SU-DHL-6 (cell line): ENCODE results near the gene SFMBT2.
A peak's percentile ranks its signal among the peaks of the same experiment; 100 is the strongest.

Experiments
- H2AFZ ChIP-seq: fragments of 200-600 bp; sonication (generic); 2 replicates; pipeline ENCODE4 v1.6.1; 2014; ENCODE audit warnings: low read depth, mild to moderate bottlenecking, moderate library complexity, mixed read lengths, antibody characterized with exemption, low read length; ENCODE audit not compliant: severe bottlenecking
- H3F3A ChIP-seq: fragments of 200-600 bp; shearing (Covaris generic); 2 replicates; pipeline ENCODE4 v1.6.0; 2016; ENCODE audit warnings: antibody characterized with exemption, mild to moderate bottlenecking; ENCODE audit not compliant: insufficient read depth
- H3K27ac ChIP-seq: fragments of 200-600 bp; sonication (generic); 2 replicates; pipeline ENCODE4 v1.5.1; 2016; ENCODE audit warnings: low read depth, mild to moderate bottlenecking, low read length, moderate library complexity, mixed read lengths
- H3K27me3 ChIP-seq: fragments of 200-600 bp; sonication (generic), shearing (Covaris generic); 2 replicates; pipeline ENCODE4 v1.6.0; 2014; ENCODE audit warnings: mild to moderate bottlenecking, low read length
- H3K36me3 ChIP-seq: fragments of 200-600 bp; sonication (generic); 2 replicates; pipeline ENCODE4 v1.6.1; 2014; ENCODE audit warnings: mild to moderate bottlenecking, low read length, mixed read lengths
- H3K4me2 ChIP-seq: fragments of 300-600, 200-600 bp; shearing (Covaris generic), sonication (generic); 2 replicates; pipeline ENCODE4 v1.6.0; 2014; ENCODE audit warnings: low read length, low read depth, mild to moderate bottlenecking; ENCODE audit not compliant: poor library complexity, severe bottlenecking
- H3K4me3 ChIP-seq: fragments of 200-600 bp; sonication (generic); 2 replicates; pipeline ENCODE4 v1.5.1; 2014; ENCODE audit warnings: antibody characterized with exemption, low read length, mild to moderate bottlenecking, mixed read lengths; ENCODE audit not compliant: insufficient read depth, poor library complexity, severe bottlenecking
- H3K79me2 ChIP-seq: fragments of 200-600 bp; sonication (generic); 2 replicates; pipeline ENCODE4 v1.6.1; 2014; ENCODE audit warnings: mild to moderate bottlenecking, low read length, moderate library complexity; ENCODE audit not compliant: insufficient read depth
- H3K9ac ChIP-seq: fragments of 200-600 bp; sonication (generic); 2 replicates; pipeline ENCODE4 v1.7.0; 2014; ENCODE audit warnings: mild to moderate bottlenecking, low read length
- H3K9me2 ChIP-seq: fragments of 200-600 bp; sonication (generic); replicated peaks from 2 replicates; pipeline ENCODE4 v1.6.1; 2014; ENCODE audit warnings: low read length; ENCODE audit not compliant: insufficient read depth
- H3K9me3 ChIP-seq: fragments of 200-600 bp; sonication (generic); 2 replicates; pipeline ENCODE4 v1.6.1; 2014; ENCODE audit warnings: low read length, mixed read lengths; ENCODE audit not compliant: insufficient read depth
- H4K20me1 ChIP-seq: fragments of 200-600 bp; sonication (generic); 2 replicates; pipeline ENCODE4 v1.6.1; 2014; ENCODE audit warnings: low read depth, mild to moderate bottlenecking, antibody characterized with exemption, low read length, moderate library complexity, mixed read lengths
- EZH2phosphoT487 ChIP-seq: fragments of 200-600 bp; sonication (generic), shearing (Covaris generic); conservative IDR thresholded peaks from 2 replicates; pipeline ENCODE4 v1.6.1; 2018; ENCODE audit warnings: mild to moderate bottlenecking, antibody characterized with exemption, low read length, moderate library complexity, mixed read lengths
- TF ChIP-seq, protein P1 (sequence below): fragments of 200-600 bp; sonication (generic); IDR thresholded peaks from one replicate; pipeline ENCODE4 v1.5.1; 2017; ENCODE audit warnings: antibody characterized with exemption, mild to moderate bottlenecking, low read length, moderate library complexity; ENCODE audit not compliant: insufficient read depth, poor library complexity, severe bottlenecking

SFMBT2 gene

DNA sequence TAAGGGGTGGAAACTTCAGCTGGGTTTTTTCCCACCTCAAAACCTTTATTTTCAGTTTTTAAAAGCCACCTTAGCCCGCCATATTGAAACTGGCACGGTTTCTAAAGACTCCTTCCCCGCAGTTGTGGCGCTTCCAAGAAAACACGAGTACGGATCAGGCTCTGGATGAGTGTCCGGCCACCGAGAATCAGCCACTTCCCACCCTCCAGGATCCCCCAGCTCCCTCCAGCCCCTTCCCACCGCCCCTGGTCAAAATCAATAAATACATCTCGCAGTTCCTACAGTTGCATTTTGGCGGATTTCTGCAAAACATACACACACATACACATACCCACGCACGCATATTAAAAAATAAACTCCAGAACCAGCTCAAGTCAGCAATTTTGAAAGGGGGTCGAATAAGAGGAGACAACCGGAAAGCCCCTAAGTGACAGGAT lies 1.1 kb downstream of the SFMBT2 start:
- Histone ChIP-seq H3K79me2 (peaks cover 60% of the 10 kb centered on the region), H3F3A (peaks cover 5% of the 10 kb centered on the region), H3K4me2 (peak overlapping the region; percentile 77), H2AFZ (peak overlapping the region; percentile 79), H3K27me3 (no peaks in the 10 kb centered on the region), H4K20me1 (peaks cover 8% of the 10 kb centered on the region; the same call in 1 of the 2 replicates), H3K9me2 (no peaks in the 10 kb centered on the region), H3K9ac (peak overlapping the region; percentile 79), H3K36me3 (no peaks in the 10 kb centered on the region), H3K27ac (peak overlapping the region; percentile 56), H3K4me3 (peak overlapping the region; percentile 85), H3K9me3 (no peaks in the 10 kb centered on the region)
- TF ChIP-seq EZH2phosphoT487 = no peak
- TF ChIP-seq, protein P1, sequence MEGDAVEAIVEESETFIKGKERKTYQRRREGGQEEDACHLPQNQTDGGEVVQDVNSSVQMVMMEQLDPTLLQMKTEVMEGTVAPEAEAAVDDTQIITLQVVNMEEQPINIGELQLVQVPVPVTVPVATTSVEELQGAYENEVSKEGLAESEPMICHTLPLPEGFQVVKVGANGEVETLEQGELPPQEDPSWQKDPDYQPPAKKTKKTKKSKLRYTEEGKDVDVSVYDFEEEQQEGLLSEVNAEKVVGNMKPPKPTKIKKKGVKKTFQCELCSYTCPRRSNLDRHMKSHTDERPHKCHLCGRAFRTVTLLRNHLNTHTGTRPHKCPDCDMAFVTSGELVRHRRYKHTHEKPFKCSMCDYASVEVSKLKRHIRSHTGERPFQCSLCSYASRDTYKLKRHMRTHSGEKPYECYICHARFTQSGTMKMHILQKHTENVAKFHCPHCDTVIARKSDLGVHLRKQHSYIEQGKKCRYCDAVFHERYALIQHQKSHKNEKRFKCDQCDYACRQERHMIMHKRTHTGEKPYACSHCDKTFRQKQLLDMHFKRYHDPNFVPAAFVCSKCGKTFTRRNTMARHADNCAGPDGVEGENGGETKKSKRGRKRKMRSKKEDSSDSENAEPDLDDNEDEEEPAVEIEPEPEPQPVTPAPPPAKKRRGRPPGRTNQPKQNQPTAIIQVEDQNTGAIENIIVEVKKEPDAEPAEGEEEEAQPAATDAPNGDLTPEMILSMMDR = no peak

DNA sequence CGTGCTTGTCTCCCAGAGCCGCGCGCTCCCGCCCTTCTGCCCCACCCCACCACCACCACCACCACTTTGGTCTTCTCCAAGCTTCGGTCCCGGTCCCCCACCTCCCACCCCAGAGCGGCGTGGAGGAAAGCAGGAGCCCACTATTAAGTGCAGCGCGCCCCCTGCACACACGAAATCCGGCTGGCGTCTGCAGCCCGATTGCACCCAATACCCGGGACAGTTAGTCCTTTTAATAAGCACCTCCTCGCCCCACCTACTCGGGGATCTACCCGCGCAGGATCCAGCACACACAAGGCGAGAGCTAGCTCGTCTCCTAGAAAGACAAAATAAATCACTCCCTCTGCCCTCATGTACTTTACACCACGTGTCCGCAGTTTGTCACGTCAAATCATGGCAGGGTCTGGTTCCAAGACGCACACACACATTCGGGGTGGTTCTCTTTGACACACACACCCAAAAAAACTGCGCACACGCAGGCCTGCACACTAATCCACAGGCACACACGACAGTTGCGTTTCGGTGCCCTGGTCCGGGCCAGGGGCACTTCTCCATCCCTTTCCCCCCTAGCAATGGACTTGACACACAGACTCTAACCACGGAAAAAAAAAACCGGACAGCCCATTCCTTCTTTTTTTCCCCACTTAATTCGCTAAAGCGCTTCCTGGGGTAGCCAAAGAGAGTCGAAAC lies 1.6 kb downstream of the SFMBT2 start:
- peaks cover 12% of the 10 kb centered on the region; the same call in 1 of the 2 replicates for H4K20me1 ChIP-seq
- peak overlapping the region; percentile 79 for H3K9ac ChIP-seq
- H2AFZ ChIP-seq = peak overlapping the region; percentile 79
- peak overlapping the region; percentile 85 for H3K4me3 ChIP-seq
- TF ChIP-seq, protein P1 = no peak
- no peak for TF ChIP-seq EZH2phosphoT487
- no peaks in the 10 kb centered on the region for H3K36me3 ChIP-seq
- H3K27me3 ChIP-seq = no peaks in the 10 kb centered on the region
- peak overlapping the region; percentile 56 for H3K27ac ChIP-seq
- no peaks in the 10 kb centered on the region for H3K9me3 ChIP-seq
- H3K79me2 ChIP-seq = peaks cover 65% of the 10 kb centered on the region
- peak overlapping the region; percentile 77 for H3K4me2 ChIP-seq
- no peaks in the 10 kb centered on the region for H3K9me2 ChIP-seq
- peaks cover 5% of the 10 kb centered on the region for H3F3A ChIP-seq

DNA sequence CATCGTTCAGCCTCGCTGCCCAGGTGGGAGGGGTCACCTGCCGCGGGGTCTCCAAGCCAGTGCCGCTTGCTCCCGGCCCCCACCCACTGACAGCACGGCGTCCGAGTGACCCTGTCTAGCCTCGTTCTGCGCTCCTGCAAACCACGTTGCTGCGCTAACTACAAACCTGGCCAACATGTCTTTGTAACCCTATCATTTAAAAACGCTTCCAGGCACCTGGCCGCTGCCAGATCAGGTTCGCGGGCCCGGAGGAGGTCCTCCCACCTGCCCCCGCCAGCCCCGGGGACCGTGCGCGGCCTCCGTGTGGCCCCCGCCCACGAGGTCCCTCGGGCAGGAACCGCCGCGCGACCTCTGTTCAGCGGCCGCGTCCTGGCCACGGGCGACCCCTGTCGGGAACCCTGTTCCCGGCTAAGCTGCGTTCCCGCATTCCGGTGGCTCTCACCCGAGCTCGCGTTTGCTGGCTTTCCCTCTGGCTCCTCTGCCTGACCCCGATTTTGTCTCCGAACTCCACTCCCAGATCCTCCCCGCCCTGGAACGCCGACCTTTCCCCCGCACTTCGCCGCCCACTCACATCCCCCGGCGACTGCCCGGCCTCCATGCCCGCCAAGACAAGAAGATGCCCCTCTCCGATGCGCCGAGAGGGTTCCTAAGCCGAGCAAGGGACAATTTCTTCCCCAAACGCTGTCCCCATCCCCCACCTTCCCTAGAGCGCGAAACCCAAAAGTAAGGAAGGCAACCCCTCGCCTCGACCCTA lies 2.4 kb downstream of the SFMBT2 start:
- Histone ChIP-seq H3F3A (peaks cover 5% of the 10 kb centered on the region), H3K27me3 (no peaks in the 10 kb centered on the region), H3K9me2 (no peaks in the 10 kb centered on the region), H2AFZ (no peak overlapping the region), H4K20me1 (peaks cover 12% of the 10 kb centered on the region), H3K9me3 (no peaks in the 10 kb centered on the region), H3K79me2 (peaks cover 72% of the 10 kb centered on the region), H3K4me2 (peak overlapping the region; percentile 77), H3K9ac (peak overlapping the region; percentile 79), H3K4me3 (peak overlapping the region; percentile 85), H3K27ac (no peak overlapping the region), H3K36me3 (no peaks in the 10 kb centered on the region)
- no peak for TF ChIP-seq EZH2phosphoT487
- TF ChIP-seq, protein P1 = peak; percentile 23
